PFSK-1 (cell line): ENCODE results near the gene STK32A.

Source experiments
- FOXP2 ChIP-seq: optimal IDR thresholded peaks from 2 replicates; pipeline ENCODE3; 2011; ENCODE audit warnings: borderline replicate concordance, control low read depth, inconsistent platforms; ENCODE audit not compliant: insufficient read depth; ENCODE audit errors: extremely low read length, extremely low read depth
- POLR2AphosphoS5 ChIP-seq: IDR thresholded peaks from 2 replicates; pipeline ENCODE4 v1.6.1; 2012; ENCODE audit warnings: low read depth, mild to moderate bottlenecking, control low read depth, low read length, moderate library complexity
- REST ChIP-seq, 2 experiments: IDR thresholded peaks; 2 replicates each; pipeline versions ENCODE4 v1.6.1 to v1.8.0; 2011 to 2012; ENCODE audit warnings: low read depth in 2 of 2, low read length in 2 of 2, control low read depth in 1 of 2, inconsistent platforms in 1 of 2, mild to moderate bottlenecking in 1 of 2, moderate library complexity in 1 of 2; ENCODE audit not compliant: insufficient read depth in 1 of 2
- SIN3A ChIP-seq: IDR thresholded peaks from 2 replicates; pipeline ENCODE4 v1.6.1; 2012; ENCODE audit warnings: mild to moderate bottlenecking, low read length, moderate library complexity, borderline replicate concordance; ENCODE audit not compliant: insufficient read depth
- TAF1 ChIP-seq: IDR thresholded peaks from 2 replicates; pipeline ENCODE4 v1.6.1; 2012; ENCODE audit warnings: low read length, control low read depth, borderline replicate concordance; ENCODE audit not compliant: insufficient read depth

STK32A gene

GRCh38 chr5:147248561-147248960, 13.7 kb downstream of the STK32A start:
- TF ChIP-seq SIN3A, result no peak
- TF ChIP-seq FOXP2, result no peak
- no peak for TF ChIP-seq TAF1
- TF ChIP-seq REST (IDR thresholded peaks at IDR 0.05; ENCODE audit: insufficient read depth in 1 of 2, low read depth in 2 of 2, low read length in 2 of 2), result no peak
- TF ChIP-seq POLR2AphosphoS5, result no peak

GRCh38 chr5:147259837-147260236, 25.0 kb downstream of the STK32A start:
- TF ChIP-seq SIN3A, result no peak

- no peak for TF ChIP-seq FOXP2
- TF ChIP-seq REST (IDR thresholded peaks at IDR 0.05; ENCODE audit: insufficient read depth in 1 of 2, low read depth in 2 of 2, low read length in 2 of 2), result no peak
- TF ChIP-seq POLR2AphosphoS5, result no peak
- TF ChIP-seq SIN3A, result no peak
- no peak for TF ChIP-seq TAF1
Measured at GRCh38 chr5:147267082-147267832, 32.4 kb downstream of the STK32A start.

- TF ChIP-seq REST (IDR thresholded peaks at IDR 0.05; ENCODE audit: insufficient read depth in 1 of 2, low read depth in 2 of 2, low read length in 2 of 2), result no peak
- TF ChIP-seq TAF1, result no peak
- TF ChIP-seq POLR2AphosphoS5, result no peak
- no peak for TF ChIP-seq SIN3A
- no peak for TF ChIP-seq FOXP2
Measured at GRCh38 chr5:147276497-147276896, 41.7 kb downstream of the STK32A start.

GRCh38 chr5:147286296-147286695, 51.5 kb downstream of the STK32A start:
- TF ChIP-seq POLR2AphosphoS5 (no peak), REST (IDR thresholded peaks at IDR 0.05; ENCODE audit: insufficient read depth in 1 of 2, low read depth in 2 of 2, low read length in 2 of 2) (no peak), TAF1 (no peak), FOXP2 (no peak), SIN3A (no peak)
